Keratinocyte (primary cell): ENCODE measurements around the gene AGR3. TPM values are rescaled to one million over a fixed set of nuclear protein-coding genes. Genes with fewer than 3 reads are reported as not detected.

Experiments used
- DNase-seq: peaks from one replicate; pipeline ENCODE4 v3.0.0-alpha.2; 2011; ENCODE audit warnings: low read depth, missing footprints, low spot score
- FAIRE-seq: peaks from 2 replicates; lab custom pipeline; 2011; peaks lifted over from hg19 to GRCh38; lab: Jason Lieb, UNC
- H2AFZ ChIP-seq: 2 replicates; pipeline ENCODE4 v1.6.0; 2012; ENCODE audit warnings: low read length, control low read depth, inconsistent platforms; ENCODE audit not compliant: control insufficient read depth
- H3K27ac ChIP-seq: 2 replicates; pipeline ENCODE4 v1.5.1; 2011; ENCODE audit warnings: low read length; ENCODE audit not compliant: control insufficient read depth, insufficient read depth
- H3K27me3 ChIP-seq: 3 replicates; pipeline ENCODE4 v1.6.0; 2011; ENCODE audit warnings: low read length; ENCODE audit not compliant: control insufficient read depth, insufficient read depth; ENCODE audit errors: extremely low read depth
- H3K36me3 ChIP-seq, 2 experiments: 2 replicates in 1 of 2; 3 replicates in 1 of 2; pipeline ENCODE4 v1.5.1; 2011; ENCODE audit warnings: low read length in 2 of 2, mild to moderate bottlenecking in 1 of 2; ENCODE audit not compliant: control insufficient read depth in 2 of 2, insufficient read depth in 2 of 2; ENCODE audit errors: extremely low read depth in 1 of 2
- H3K4me1 ChIP-seq: 3 replicates; pipeline ENCODE4 v1.5.1; 2011; ENCODE audit warnings: low read length; ENCODE audit not compliant: control insufficient read depth, insufficient read depth; ENCODE audit errors: extremely low read depth
- H3K4me2 ChIP-seq: 3 replicates; pipeline ENCODE4 v1.6.0; 2011; ENCODE audit warnings: low read depth, low read length; ENCODE audit not compliant: control insufficient read depth, insufficient read depth; ENCODE audit errors: extremely low read depth
- H3K4me3 ChIP-seq, 3 experiments: fragments of 200-600 bp in 1 of 3; sonication (generic) in 1 of 3; 2 replicates in 2 of 3; 3 replicates in 1 of 3; pipeline ENCODE4 v1.5.1; 2011 to 2016; ENCODE audit warnings: low read length in 3 of 3, mild to moderate bottlenecking in 3 of 3, control low read depth in 2 of 3, inconsistent platforms in 1 of 3, low read depth in 1 of 3, mixed read lengths in 1 of 3, mixed run types in 1 of 3, moderate library complexity in 1 of 3; ENCODE audit not compliant: control insufficient read depth in 2 of 3, insufficient read depth in 2 of 3; ENCODE audit errors: extremely low read depth in 1 of 3
- H3K79me2 ChIP-seq: 2 replicates; pipeline ENCODE4 v1.6.0; 2012; ENCODE audit warnings: low read length; ENCODE audit not compliant: control insufficient read depth, insufficient read depth
- H3K9ac ChIP-seq: 3 replicates; pipeline ENCODE4 v1.6.0; 2011; ENCODE audit warnings: low read length; ENCODE audit not compliant: control insufficient read depth, insufficient read depth; ENCODE audit errors: extremely low read depth
- H3K9me1 ChIP-seq: 3 replicates; pipeline ENCODE4 v1.6.0; 2011; ENCODE audit warnings: low read length; ENCODE audit not compliant: control insufficient read depth, insufficient read depth; ENCODE audit errors: extremely low read depth
- H3K9me3 ChIP-seq: 2 replicates; pipeline ENCODE4 v1.5.1; 2012; ENCODE audit warnings: low read depth, low read length; ENCODE audit not compliant: control insufficient read depth
- H4K20me1 ChIP-seq: 3 replicates; pipeline ENCODE4 v1.6.0; 2011; ENCODE audit warnings: low read length; ENCODE audit not compliant: control insufficient read depth, insufficient read depth; ENCODE audit errors: extremely low read depth
- CTCF ChIP-seq, 3 experiments: IDR thresholded peaks in 1 of 3; conservative IDR thresholded peaks in 1 of 3; optimal IDR thresholded peaks in 1 of 3; 2 replicates in 2 of 3; 3 replicates in 1 of 3; pipeline versions ENCODE3 to v1.5.1; 2011; ENCODE audit warnings: low read length in 3 of 3, mild to moderate bottlenecking in 3 of 3, moderate library complexity in 2 of 3, control low read depth in 1 of 3, inconsistent platforms in 1 of 3; ENCODE audit not compliant: insufficient read depth in 2 of 3; ENCODE audit errors: extremely low read depth in 1 of 3
- EZH2 ChIP-seq: IDR thresholded peaks from one replicate; pipeline ENCODE4 v1.6.1; 2012; ENCODE audit warnings: inconsistent platforms, mild to moderate bottlenecking, low read length, moderate library complexity
- dilution Hi-C: fragments of 300-500 bp; cut with MboI; formaldehyde crosslinking; loops from one replicate; pipeline ENCODE4 v1.7.0; 2020; ENCODE audit warnings: low sequenced_read_pairs; ENCODE audit not compliant: extremely low pct_ligation_motif_present
- polyA plus RNA-seq, 5 experiments: library from polyadenylated mRNA; depleted of rRNA in 3 of 5; stranded (reverse) in 3 of 5; stranded (forward) in 1 of 5; unstranded in 1 of 5; fragments of >200 nt; gene quantifications; 1 replicate in 1 of 5; 2 replicates in 3 of 5; 3 replicates in 1 of 5; pipeline versions ENCODE4 v1.2.1 to v1.2.3, GENCODE V29; 2011 to 2012; ENCODE audit warnings: missing spikeins in 2 of 5, low read depth in 1 of 5, low replicate concordance in 1 of 5

AGR3 gene
- polyA plus RNA-seq, 1 donor (not counting 4 experiments of a cell fraction or from before 2014, with no cell fraction given) = not detected

GRCh38 chr7:16847381-16847860 lies 34.4 kb downstream of the AGR3 start:
- Histone ChIP-seq H3K4me3 (no peak overlapping the region), H3K79me2 (no peaks in the 10 kb centered on the region), H3K36me3 (no peaks in the 10 kb centered on the region), H3K4me1 (peaks cover 10% of the 10 kb centered on the region), H3K9ac (no peak overlapping the region), H4K20me1 (no peaks in the 10 kb centered on the region), H3K4me2 (peak overlapping the region; percentile 8), H2AFZ (no peak overlapping the region), H3K27me3 (no peaks in the 10 kb centered on the region), H3K27ac (no peak overlapping the region), H3K9me3 (no peaks in the 10 kb centered on the region), H3K9me1 (no peaks in the 10 kb centered on the region)
- dilution Hi-C loops = no loop called here
- no peak for TF ChIP-seq EZH2
- TF ChIP-seq CTCF (optimal IDR thresholded peaks at IDR 0.05 in 1 of 3, IDR thresholded peaks at IDR 0.05 in 1 of 3, conservative IDR thresholded peaks at IDR 0.05 in 1 of 3; ENCODE audit: extremely low read depth in 1 of 3, insufficient read depth in 2 of 3, low read length in 3 of 3) = no peak
- DNase-seq = no peak
- FAIRE-seq = no peak

GRCh38 chr7:16846601-16847165 lies 35.1 kb downstream of the AGR3 start:
- TF ChIP-seq CTCF (optimal IDR thresholded peaks at IDR 0.05 in 1 of 3, IDR thresholded peaks at IDR 0.05 in 1 of 3, conservative IDR thresholded peaks at IDR 0.05 in 1 of 3; ENCODE audit: extremely low read depth in 1 of 3, insufficient read depth in 2 of 3, low read length in 3 of 3) = no peak
- DNase-seq (no peak), FAIRE-seq (no peak)
- Histone ChIP-seq H3K4me3 (no peak overlapping the region), H3K4me1 (peaks cover 10% of the 10 kb centered on the region), H3K9me1 (no peaks in the 10 kb centered on the region), H3K36me3 (no peaks in the 10 kb centered on the region), H2AFZ (no peak overlapping the region), H3K79me2 (no peaks in the 10 kb centered on the region), H3K9me3 (no peaks in the 10 kb centered on the region), H3K4me2 (peak overlapping the region; percentile 8), H3K27ac (no peak overlapping the region), H4K20me1 (no peaks in the 10 kb centered on the region), H3K27me3 (no peaks in the 10 kb centered on the region), H3K9ac (no peak overlapping the region)
- dilution Hi-C loops = no loop called here
